H1 (cell line): ENCODE results near the gene SP4. TPM values are rescaled to one million over a fixed set of nuclear protein-coding genes. Genes with fewer than 3 reads are reported as not detected.

ENCODE experiments used
- CTCF ChIA-PET: fragments of 300-600 bp; sonication (Branson Sonifier 250); formaldehyde crosslinking; loops from one replicate; lab custom pipeline; 2021; ENCODE audit not compliant: partially characterized antibody; lab: Charles Lee
- POLR2A ChIA-PET: fragments of 300-600 bp; sonication (Branson Sonifier 250); formaldehyde crosslinking; loops from one replicate; lab custom pipeline; 2021; ENCODE audit warnings: inconsistent platforms; ENCODE audit not compliant: partially characterized antibody; lab: Charles Lee
- DNase-seq, 2 experiments: peaks; one replicate each; pipeline versions ENCODE4 v3.0.0 to v3.0.0-alpha.2; 2010 to 2022; ENCODE audit warnings: low spot score in 2 of 2, low read depth in 1 of 2, mixed read lengths in 1 of 2
- FAIRE-seq: peaks from 2 replicates; lab custom pipeline; 2011; peaks lifted over from hg19 to GRCh38; lab: Jason Lieb, UNC
- H2AFZ ChIP-seq: 2 replicates; pipeline ENCODE4 v1.8.1; 2012; ENCODE audit warnings: low read length, inconsistent platforms
- H2AK5ac ChIP-seq: 2 replicates; pipeline ENCODE4 v1.6.1; 2013; ENCODE audit warnings: low read depth, low read length
- H2BK120ac ChIP-seq: replicated peaks from 2 replicates; pipeline ENCODE3; 2013; ENCODE audit warnings: low read depth, low read length, inconsistent platforms
- H2BK12ac ChIP-seq: 2 replicates; pipeline ENCODE4 v1.6.1; 2013; ENCODE audit warnings: low read depth, low read length
- H2BK15ac ChIP-seq: 2 replicates; pipeline ENCODE4 v1.6.1; 2013; ENCODE audit warnings: low read length
- H2BK20ac ChIP-seq: 2 replicates; pipeline ENCODE4 v1.6.1; 2013; ENCODE audit warnings: low read length
- H2BK5ac ChIP-seq: 2 replicates; pipeline ENCODE4 v1.6.1; 2013; ENCODE audit warnings: low read depth, low read length
- H3K14ac ChIP-seq: 2 replicates; pipeline ENCODE4 v1.6.1; 2013; ENCODE audit warnings: inconsistent platforms; ENCODE audit not compliant: insufficient read length
- H3K18ac ChIP-seq: 2 replicates; pipeline ENCODE4 v1.6.1; 2013; ENCODE audit warnings: low read length; ENCODE audit errors: extremely low read depth
- H3K23ac ChIP-seq: 2 replicates; pipeline ENCODE4 v1.6.1; 2013; ENCODE audit warnings: inconsistent platforms; ENCODE audit not compliant: insufficient read length
- H3K23me2 ChIP-seq: 2 replicates; pipeline ENCODE4 v1.6.1; 2013; ENCODE audit warnings: low read depth, low read length
- H3K27ac ChIP-seq: 2 replicates; pipeline ENCODE4 v1.6.1; 2011; ENCODE audit warnings: low read depth, low read length, inconsistent platforms
- H3K27me3 ChIP-seq, 4 experiments: replicated peaks in 1 of 4; 1 replicate in 1 of 4; 2 replicates in 3 of 4; pipeline versions ENCODE4 v1.6.1 to v1.8.1; 2011 to 2013; ENCODE audit warnings: low read length in 3 of 4, mild to moderate bottlenecking in 3 of 4, inconsistent platforms in 2 of 4, mixed read lengths in 2 of 4, moderate library complexity in 1 of 4; ENCODE audit not compliant: control insufficient read depth in 3 of 4, insufficient read depth in 3 of 4; ENCODE audit errors: extremely low read depth in 1 of 4
- H3K36me3 ChIP-seq, 4 experiments: 2 replicates each; pipeline versions ENCODE4 v1.6.1 to v1.8.1; 2011 to 2013; ENCODE audit warnings: mild to moderate bottlenecking in 4 of 4, low read length in 3 of 4, moderate library complexity in 2 of 4, control low read depth in 1 of 4, inconsistent platforms in 1 of 4; ENCODE audit not compliant: insufficient read depth in 4 of 4, control insufficient read depth in 2 of 4
- H3K4ac ChIP-seq: replicated peaks from 2 replicates; pipeline ENCODE3; 2013; ENCODE audit warnings: low read length, low read depth, mixed read lengths, inconsistent platforms; ENCODE audit not compliant: insufficient read length
- H3K4me1 ChIP-seq, 4 experiments: replicated peaks in 1 of 4; 1 replicate in 1 of 4; 2 replicates in 3 of 4; pipeline versions ENCODE4 v1.6.1 to v1.8.1; 2011 to 2013; ENCODE audit warnings: low read length in 3 of 4, inconsistent platforms in 2 of 4, mixed read lengths in 1 of 4; ENCODE audit not compliant: insufficient read depth in 4 of 4, control insufficient read depth in 3 of 4
- H3K4me2 ChIP-seq, 2 experiments: 2 replicates each; pipeline versions ENCODE4 v1.6.1 to v1.8.1; 2011 to 2013; ENCODE audit warnings: low read depth in 2 of 2, low read length in 2 of 2, control low read depth in 1 of 2, inconsistent platforms in 1 of 2, mild to moderate bottlenecking in 1 of 2; ENCODE audit not compliant: insufficient read depth in 1 of 2
- H3K4me3 ChIP-seq, 4 experiments: fragments of 200-600, 300-600 bp in 1 of 4; sonication (generic), shearing (Covaris generic), sonication (Bioruptor Twin) in 1 of 4; 2 replicates each; pipeline versions ENCODE4 v1.5.1 to v1.8.1; 2011 to 2016; ENCODE audit warnings: low read length in 4 of 4, low read depth in 3 of 4, control low read depth in 2 of 4, inconsistent platforms in 2 of 4, mild to moderate bottlenecking in 2 of 4, mixed read lengths in 1 of 4, moderate library complexity in 1 of 4; ENCODE audit not compliant: insufficient read depth in 2 of 4; ENCODE audit errors: extremely low read depth in 1 of 4
- H3K56ac ChIP-seq: replicated peaks from 2 replicates; pipeline ENCODE3; 2013; ENCODE audit warnings: low read depth, mild to moderate bottlenecking, mixed read lengths, low read length, inconsistent platforms; ENCODE audit not compliant: insufficient read length
- H3K79me1 ChIP-seq: 2 replicates; pipeline ENCODE4 v1.6.1; 2013; ENCODE audit warnings: low read depth, low read length, control low read depth
- H3K79me2 ChIP-seq, 2 experiments: 2 replicates each; pipeline versions ENCODE4 v1.6.1 to v1.8.1; 2012 to 2013; ENCODE audit warnings: low read length in 2 of 2, mild to moderate bottlenecking in 2 of 2, inconsistent platforms in 1 of 2; ENCODE audit not compliant: insufficient read depth in 2 of 2, control insufficient read depth in 1 of 2
- H3K9ac ChIP-seq, 4 experiments: replicated peaks in 1 of 4; 1 replicate in 1 of 4; 2 replicates in 3 of 4; pipeline versions ENCODE4 v1.6.1 to v1.8.1; 2011 to 2013; ENCODE audit warnings: low read depth in 3 of 4, low read length in 3 of 4, control low read depth in 2 of 4, mild to moderate bottlenecking in 2 of 4, moderate library complexity in 2 of 4, inconsistent platforms in 1 of 4; ENCODE audit errors: extremely low read depth in 1 of 4
- H3K9me3 ChIP-seq, 2 experiments: 2 replicates each; pipeline versions ENCODE4 v1.6.1 to v1.8.1; 2012 to 2013; ENCODE audit warnings: mild to moderate bottlenecking in 2 of 2, moderate library complexity in 2 of 2, control low read depth in 1 of 2, inconsistent platforms in 1 of 2, low read depth in 1 of 2, low read length in 1 of 2, mixed read lengths in 1 of 2; ENCODE audit not compliant: insufficient read depth in 2 of 2
- H4K20me1 ChIP-seq, 2 experiments: replicated peaks in 1 of 2; 2 replicates each; pipeline versions ENCODE3 to v1.8.1; 2011 to 2013; ENCODE audit warnings: inconsistent platforms in 2 of 2, low read length in 2 of 2, mild to moderate bottlenecking in 1 of 2; ENCODE audit not compliant: insufficient read depth in 2 of 2, control insufficient read depth in 1 of 2
- H4K5ac ChIP-seq: 2 replicates; pipeline ENCODE4 v1.6.1; 2013; ENCODE audit warnings: low read length, low read depth, mixed read lengths, inconsistent platforms; ENCODE audit not compliant: insufficient read length
- H4K8ac ChIP-seq: 2 replicates; pipeline ENCODE4 v1.8.0; 2013; ENCODE audit warnings: mild to moderate bottlenecking, moderate library complexity, low read length, inconsistent platforms; ENCODE audit not compliant: insufficient read depth; ENCODE audit errors: extremely low read depth
- H4K91ac ChIP-seq: replicated peaks from 2 replicates; pipeline ENCODE3; 2013; ENCODE audit warnings: low read length, mixed read lengths, inconsistent platforms; ENCODE audit not compliant: insufficient read length
- BRCA1 ChIP-seq: IDR thresholded peaks from 2 replicates; pipeline ENCODE4 v1.6.1; 2012; ENCODE audit warnings: low read depth, low read length, improper control_type of control experiment
- NANOG ChIP-seq: IDR thresholded peaks from 2 replicates; pipeline ENCODE4 v1.6.1; 2011; ENCODE audit warnings: low read length, low read depth, mild to moderate bottlenecking, inconsistent platforms; ENCODE audit not compliant: insufficient read depth, poor library complexity, severe bottlenecking
- POLR2A ChIP-seq, 2 experiments: IDR thresholded peaks; 1 replicate in 1 of 2; 2 replicates in 1 of 2; pipeline ENCODE4 v1.6.1; 2011; ENCODE audit warnings: low read depth in 2 of 2, low read length in 2 of 2, mild to moderate bottlenecking in 2 of 2; ENCODE audit errors: control extremely low read depth in 1 of 2
- WGBS, 2 experiments: shearing (Covaris generic) in 1 of 2; methylation state at CpG; one replicate each; pipeline versions ENCODE4 v1.1.6 to v1.1.7; 2013 to 2015; ENCODE audit warnings: low lambda C conversion rate in 2 of 2, mixed read lengths in 2 of 2, inconsistent platforms in 1 of 2, low coverage in 1 of 2, missing lambda C conversion rate in 1 of 2; ENCODE audit not compliant: insufficient replicate concordance in 2 of 2, insufficient coverage in 1 of 2, insufficient read length in 1 of 2; ENCODE audit errors: extremely low coverage in 1 of 2, missing lambda C conversion rate in 1 of 2; 5-methylcytosine and 5-hydroxymethylcytosine counted together
- polyA plus RNA-seq, 7 experiments: library from polyadenylated mRNA; depleted of rRNA in 3 of 7; stranded (reverse) in 5 of 7; unstranded in 2 of 7; fragments of >200 nt in 5 of 7; fragments of 200-250 nt in 2 of 7; gene quantifications; 1 replicate in 5 of 7; 2 replicates in 1 of 7; 4 replicates in 1 of 7; pipeline versions ENCODE4 v1.2.1 to v1.2.3, GENCODE V29; 2011 to 2013; ENCODE audit warnings: missing spikeins in 2 of 7, mixed read lengths in 2 of 7
- total RNA-seq: library from RNA; stranded (reverse); fragmentation: NEBNext Ultra II Directional; extraction: Animal tissue kit (Norgen Biotek cat#: 25700); gene quantifications from 2 replicates; pipeline ENCODE4 v1.2.1, GENCODE V29; 2021
- TF ChIP-seq, protein P1 (sequence below): IDR thresholded peaks from 2 replicates; pipeline ENCODE4 v1.6.1; 2011; ENCODE audit warnings: low read length, improper control_type of control experiment

The SP4 gene
- total and polyA plus RNA-seq, 2 of the 8 experiments (the other 6 are each of a cell fraction or from before 2014, with no cell fraction given) = 10.0 to 24.0 TPM

- Histone ChIP-seq H4K20me1 (no peaks in the 10 kb centered on the region), H3K18ac (no peak overlapping the region), H3K27me3 (peaks cover 0 to 14% (median 5%) of the 10 kb centered on the region in 4 experiments; a peak in 6 of 7 replicates), H3K23ac (no peak overlapping the region), H4K91ac (no peak overlapping the region), H3K4ac (no peak overlapping the region), H3K79me1 (no peaks in the 10 kb centered on the region), H3K4me1 (peaks cover 0 to 12% (median 4%) of the 10 kb centered on the region in 4 experiments; a peak in 4 of 7 replicates), H4K5ac (no peak overlapping the region), H3K4me2 (no peak overlapping the region), H2BK15ac (no peak overlapping the region), H3K9me3 (no peaks in the 10 kb centered on the region), H3K14ac (no peak overlapping the region), H2AK5ac (no peak overlapping the region), H3K9ac (no peak overlapping the region), H2BK12ac (no peak overlapping the region), H2BK5ac (no peak overlapping the region), H3K56ac (no peak overlapping the region), H2AFZ (no peak overlapping the region), H3K23me2 (peaks cover 13% of the 10 kb centered on the region; the same call in 1 of the 2 replicates), H2BK20ac (no peak overlapping the region), H2BK120ac (no peak overlapping the region), H4K8ac (no peak overlapping the region), H3K4me3 (no peak overlapping the region), H3K79me2 (no peaks in the 10 kb centered on the region), H3K36me3 (peaks cover 0 to 5% (median 0%) of the 10 kb centered on the region in 4 experiments; a peak in 2 of 8 replicates), H3K27ac (no peak overlapping the region)
- POLR2A ChIA-PET = no interaction called here
- 80% methylated on average over 3 of the region's 3 CpGs; no CpG with 5 or more reads in 1 of the 2 experiments for WGBS, 2 experiments
- TF ChIP-seq, protein P1, sequence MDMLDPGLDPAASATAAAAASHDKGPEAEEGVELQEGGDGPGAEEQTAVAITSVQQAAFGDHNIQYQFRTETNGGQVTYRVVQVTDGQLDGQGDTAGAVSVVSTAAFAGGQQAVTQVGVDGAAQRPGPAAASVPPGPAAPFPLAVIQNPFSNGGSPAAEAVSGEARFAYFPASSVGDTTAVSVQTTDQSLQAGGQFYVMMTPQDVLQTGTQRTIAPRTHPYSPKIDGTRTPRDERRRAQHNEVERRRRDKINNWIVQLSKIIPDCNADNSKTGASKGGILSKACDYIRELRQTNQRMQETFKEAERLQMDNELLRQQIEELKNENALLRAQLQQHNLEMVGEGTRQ = no peak
- no peak for TF ChIP-seq POLR2A (IDR thresholded peaks at IDR 0.05; ENCODE audit: control extremely low read depth in 1 of 2, low read depth in 2 of 2, low read length in 2 of 2)
- no peak for TF ChIP-seq BRCA1
- no peak for TF ChIP-seq NANOG
- CTCF ChIA-PET = interaction anchor here (1.0 to 1.8 kb wide), 2 partner anchors 19 to 294 kb away, joined by 3 read pairs; no protein-coding TSS in a partner anchor
- DNase-seq = no peak
- no peak for FAIRE-seq
These were observed 119.6 kb downstream of the SP4 start for GRCh38 chr7:21547501-21547900.
